Measurements from ENCODE around the gene PPFIA4. TPM values are rescaled to one million over a fixed set of nuclear protein-coding genes. Genes with fewer than 3 reads are reported as not detected.

PPFIA4 gene
- polyA plus RNA-seq, 1 of the 3 experiments (the other 2 are of a cell fraction) = 4.4 TPM

- 76% methylated on average over 5 of the region's 5 CpGs for WGBS (ENCODE audit: low lambda C conversion rate)
- H3K79me2 ChIP-seq (ENCODE audit: insufficient read depth) = no peaks in the 10 kb centered on the region
- H3K4me1 ChIP-seq (ENCODE audit: control insufficient read depth in 1 of 2, insufficient read depth in 2 of 2, low read depth in 1 of 2, low read length in 1 of 2) = peaks cover 0 to 34% of the 10 kb centered on the region in 2 experiments; a peak in 1 of 4 replicates
- CTCF ChIA-PET = interaction anchor here (0.7 to 13.2 kb wide), 13 partner anchors 11 to 215 kb away, joined by 3 to 131 read pairs (median 4); partner anchors contain the start of gene PPFIA4
- TF ChIP-seq SMC3 (IDR thresholded peaks at IDR 0.05; ENCODE audit: low read depth, low read length) (no peak), PBX3 (IDR thresholded peaks at IDR 0.05) (no peak)
- H3K4me2 ChIP-seq = no peak overlapping the region
- H3K4me3 ChIP-seq (ENCODE audit: low read depth in 2 of 2, low read length in 1 of 2) = no peak overlapping the region
- H3K27ac ChIP-seq (ENCODE audit: low read depth in 2 of 2, low read length in 1 of 2) = no peak overlapping the region
- no peak overlapping the region for H3K9ac ChIP-seq
- H3K36me3 ChIP-seq (replicated peaks in 1 of 2; ENCODE audit: control insufficient read depth in 1 of 2, insufficient read depth in 2 of 2, low read length in 1 of 2) = no peaks in the 10 kb centered on the region
- H3K27me3 ChIP-seq (ENCODE audit: insufficient read depth) = no peaks in the 10 kb centered on the region
- no peak overlapping the region for H2AFZ ChIP-seq (ENCODE audit: low read depth)
- no peaks in the 10 kb centered on the region for H4K20me1 ChIP-seq (ENCODE audit: insufficient read depth)
- H3K9me3 ChIP-seq = no peaks in the 10 kb centered on the region
- no peaks in the 10 kb centered on the region for H3K9me2 ChIP-seq
- H3F3A ChIP-seq (replicated peaks; ENCODE audit: insufficient read depth) = no peaks in the 10 kb centered on the region
- DNase-seq = no peak
- POLR2A ChIA-PET = interaction anchor here (1.3 kb wide), 1 partner anchor 48 kb away, joined by 3 read pairs; the partner anchor contains the start of gene TMEM183A
Measured at GRCh38 chr1:203054642-203055041, 28.4 kb downstream of the PPFIA4 start.

GRCh38 chr1:203055161-203055799 lies 29.0 kb downstream of the PPFIA4 start:
- CTCF ChIA-PET = interaction anchor here (0.7 to 13.2 kb wide), 14 partner anchors 11 to 212 kb away, joined by 3 to 131 read pairs (median 4); no protein-coding TSS in a partner anchor

More at GRCh38 chr1:203055161-203055799, 29.0 kb downstream of the PPFIA4 start:
- H3K4me2 ChIP-seq = no peak overlapping the region
- no peaks in the 10 kb centered on the region for H4K20me1 ChIP-seq (ENCODE audit: insufficient read depth)
- no peaks in the 10 kb centered on the region for H3K79me2 ChIP-seq (ENCODE audit: insufficient read depth)
- WGBS (ENCODE audit: low lambda C conversion rate) = 93% methylated on average over 19 of the region's 24 CpGs
- no peak overlapping the region for H3K4me3 ChIP-seq (ENCODE audit: low read depth in 2 of 2, low read length in 1 of 2)
- H3K4me1 ChIP-seq (ENCODE audit: control insufficient read depth in 1 of 2, insufficient read depth in 2 of 2, low read depth in 1 of 2, low read length in 1 of 2) = peaks cover 0 to 34% of the 10 kb centered on the region in 2 experiments; a peak in 1 of 4 replicates
- DNase-seq = no peak
- TF ChIP-seq CTCF (IDR thresholded peaks at IDR 0.05) = peak; percentile 14; the same call in 1 of the 2 replicates
- no peak for TF ChIP-seq SMC3 (IDR thresholded peaks at IDR 0.05; ENCODE audit: low read depth, low read length)
- H3K27me3 ChIP-seq (ENCODE audit: insufficient read depth) = no peaks in the 10 kb centered on the region
- H3K9ac ChIP-seq = no peak overlapping the region
- H3K27ac ChIP-seq (ENCODE audit: low read depth in 2 of 2, low read length in 1 of 2) = no peak overlapping the region
- H3F3A ChIP-seq (replicated peaks; ENCODE audit: insufficient read depth) = no peaks in the 10 kb centered on the region
- H2AFZ ChIP-seq (ENCODE audit: low read depth) = no peak overlapping the region
- H3K9me2 ChIP-seq = no peaks in the 10 kb centered on the region
- H3K9me3 ChIP-seq = no peaks in the 10 kb centered on the region
- POLR2A ChIA-PET = interaction anchor here (0.7 to 1.3 kb wide), 2 partner anchors 48 to 452 kb away, joined by 3 to 5 read pairs; partner anchors contain the start of gene TMEM183A
- no peaks in the 10 kb centered on the region for H3K36me3 ChIP-seq (replicated peaks in 1 of 2; ENCODE audit: control insufficient read depth in 1 of 2, insufficient read depth in 2 of 2, low read length in 1 of 2)
